HEK293 (cell line): ENCODE measurements around the gene GRIK2.

Source experiments
- CTCF ChIP-seq: fragments of 450-650 bp; formaldehyde crosslinking; IDR thresholded peaks from 2 replicates; pipeline ENCODE4 v1.5.1; 2016; ENCODE audit warnings: missing biosample characterization, missing genetic modification characterization
- REST ChIP-seq: fragments of 450-650 bp; formaldehyde crosslinking; IDR thresholded peaks from 2 replicates; pipeline ENCODE4 v1.5.1; 2016; ENCODE audit warnings: missing biosample characterization, missing genetic modification characterization
- TCF7L2 ChIP-seq: IDR thresholded peaks from 2 replicates; pipeline ENCODE4 v1.6.1; 2011; ENCODE audit warnings: low read depth, mild to moderate bottlenecking, inconsistent platforms, low read length, moderate library complexity, borderline replicate concordance
- ZBTB6 ChIP-seq: fragments of 450-650 bp; formaldehyde crosslinking; IDR thresholded peaks from 2 replicates; pipeline ENCODE4 v1.5.1; 2017; ENCODE audit warnings: missing biosample characterization, missing genetic modification characterization
- ZFP69B ChIP-seq: fragments of 450-650 bp; formaldehyde crosslinking; IDR thresholded peaks from 2 replicates; pipeline ENCODE4 v1.5.1; 2016; ENCODE audit warnings: missing biosample characterization, missing genetic modification characterization
- ZNF274 ChIP-seq, 2 experiments: fragments of 200-500 bp in 1 of 2; fragments of 450-650 bp in 1 of 2; sonication (Bioruptor generic) in 1 of 2; formaldehyde crosslinking in 1 of 2; IDR thresholded peaks; 2 replicates each; pipeline versions ENCODE4 v1.5.1 to v1.6.1; 2014 to 2016; ENCODE audit warnings: borderline replicate concordance in 1 of 2, inconsistent platforms in 1 of 2, low read length in 1 of 2, missing biosample characterization in 1 of 2, missing genetic modification characterization in 1 of 2
- ZNF416 ChIP-seq: fragments of 450-650 bp; formaldehyde crosslinking; IDR thresholded peaks from 2 replicates; pipeline ENCODE4 v1.5.1; 2016; ENCODE audit warnings: missing biosample characterization, missing genetic modification characterization
- ZNF639 ChIP-seq: fragments of 450-650 bp; formaldehyde crosslinking; IDR thresholded peaks from 2 replicates; pipeline ENCODE4 v1.5.1; 2016; ENCODE audit warnings: missing biosample characterization, missing genetic modification characterization
- ZNF76 ChIP-seq: fragments of 450-650 bp; formaldehyde crosslinking; IDR thresholded peaks from 2 replicates; pipeline ENCODE4; 2016; ENCODE audit warnings: low read depth, missing biosample characterization, missing genetic modification characterization, borderline replicate concordance
- ZNF768 ChIP-seq: fragments of 450-650 bp; formaldehyde crosslinking; IDR thresholded peaks from 2 replicates; pipeline ENCODE4 v1.5.1; 2018; ENCODE audit warnings: missing biosample characterization, mild to moderate bottlenecking, missing genetic modification characterization
- ZNF776 ChIP-seq: fragments of 450-650 bp; formaldehyde crosslinking; IDR thresholded peaks from 2 replicates; pipeline ENCODE4 v1.5.0; 2017; ENCODE audit warnings: missing biosample characterization, missing genetic modification characterization, borderline replicate concordance

GRCh38 chr6:101851911-101852310 is 458.4 kb downstream of the GRIK2 start:
- no peak for TF ChIP-seq ZNF776 (tag by site-specific recombination)
- TF ChIP-seq ZNF76, result no peak
- no peak for TF ChIP-seq CTCF
- TF ChIP-seq ZBTB6 (tag by site-specific recombination), result no peak
- no peak for TF ChIP-seq ZNF416
- no peak for TF ChIP-seq ZNF274 (IDR thresholded peaks at IDR 0.05; ENCODE audit: low read length)
- TF ChIP-seq ZNF274 (tag by site-specific recombination; IDR thresholded peaks at IDR 0.05; ENCODE audit: borderline replicate concordance), result no peak
- no peak for TF ChIP-seq ZNF768
- TF ChIP-seq ZNF639 (tag by site-specific recombination), result no peak
- no peak for TF ChIP-seq REST
- TF ChIP-seq TCF7L2, result no peak
- TF ChIP-seq ZFP69B, result no peak
